Fibroblast of mammary gland (primary cell): ENCODE measurements around the gene FIGN.
A peak's percentile ranks its signal among the peaks of the same experiment; 100 is the strongest.

Experiments
- DNase-seq: peaks from one replicate; pipeline ENCODE4 v3.0.0-alpha.2; 2010; ENCODE audit warnings: low read depth
- H3K4me3 ChIP-seq: 2 replicates; pipeline ENCODE4 v1.5.1; 2011; ENCODE audit warnings: low read depth, mild to moderate bottlenecking, low read length, moderate library complexity; ENCODE audit not compliant: control insufficient read depth
- TF ChIP-seq, protein P1 (sequence below): conservative IDR thresholded peaks from 2 replicates; pipeline ENCODE4 v1.5.1; 2011; ENCODE audit warnings: low read depth, low read length, inconsistent platforms; ENCODE audit not compliant: control insufficient read depth, insufficient read depth

FIGN gene

GRCh38 chr2:163656622-163657280 is 79.1 kb downstream of the FIGN start:
- no peak for DNase-seq
- H3K4me3 ChIP-seq, result no peak overlapping the region
- TF ChIP-seq, protein P1, sequence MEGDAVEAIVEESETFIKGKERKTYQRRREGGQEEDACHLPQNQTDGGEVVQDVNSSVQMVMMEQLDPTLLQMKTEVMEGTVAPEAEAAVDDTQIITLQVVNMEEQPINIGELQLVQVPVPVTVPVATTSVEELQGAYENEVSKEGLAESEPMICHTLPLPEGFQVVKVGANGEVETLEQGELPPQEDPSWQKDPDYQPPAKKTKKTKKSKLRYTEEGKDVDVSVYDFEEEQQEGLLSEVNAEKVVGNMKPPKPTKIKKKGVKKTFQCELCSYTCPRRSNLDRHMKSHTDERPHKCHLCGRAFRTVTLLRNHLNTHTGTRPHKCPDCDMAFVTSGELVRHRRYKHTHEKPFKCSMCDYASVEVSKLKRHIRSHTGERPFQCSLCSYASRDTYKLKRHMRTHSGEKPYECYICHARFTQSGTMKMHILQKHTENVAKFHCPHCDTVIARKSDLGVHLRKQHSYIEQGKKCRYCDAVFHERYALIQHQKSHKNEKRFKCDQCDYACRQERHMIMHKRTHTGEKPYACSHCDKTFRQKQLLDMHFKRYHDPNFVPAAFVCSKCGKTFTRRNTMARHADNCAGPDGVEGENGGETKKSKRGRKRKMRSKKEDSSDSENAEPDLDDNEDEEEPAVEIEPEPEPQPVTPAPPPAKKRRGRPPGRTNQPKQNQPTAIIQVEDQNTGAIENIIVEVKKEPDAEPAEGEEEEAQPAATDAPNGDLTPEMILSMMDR, result no peak

GRCh38 chr2:163655667-163656066 is 80.1 kb downstream of the FIGN start:
- DNase-seq, result no peak
- TF ChIP-seq, protein P1, result no peak
- H3K4me3 ChIP-seq, result no peak overlapping the region

DNA sequence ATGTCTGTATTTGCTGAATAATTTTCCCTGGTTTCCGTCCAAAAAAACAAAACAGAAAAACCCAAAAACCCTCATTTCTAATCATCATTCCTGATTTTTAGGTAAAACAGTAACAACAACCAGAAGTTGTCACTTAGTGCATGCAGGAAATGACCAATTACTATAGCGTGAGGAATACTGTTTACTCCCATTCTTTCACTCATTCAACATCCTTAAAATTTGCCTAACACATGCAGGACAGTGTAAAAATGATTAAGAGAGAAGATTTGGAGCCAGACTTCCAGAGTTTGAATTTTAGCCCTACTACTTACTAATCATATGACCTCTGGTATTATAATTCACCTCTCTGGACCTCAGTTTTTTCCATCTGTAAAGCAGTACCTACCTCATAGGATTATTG is 83.1 kb downstream of the FIGN start:
- no peak for DNase-seq
- TF ChIP-seq, protein P1, result no peak
- no peak overlapping the region for H3K4me3 ChIP-seq

DNA sequence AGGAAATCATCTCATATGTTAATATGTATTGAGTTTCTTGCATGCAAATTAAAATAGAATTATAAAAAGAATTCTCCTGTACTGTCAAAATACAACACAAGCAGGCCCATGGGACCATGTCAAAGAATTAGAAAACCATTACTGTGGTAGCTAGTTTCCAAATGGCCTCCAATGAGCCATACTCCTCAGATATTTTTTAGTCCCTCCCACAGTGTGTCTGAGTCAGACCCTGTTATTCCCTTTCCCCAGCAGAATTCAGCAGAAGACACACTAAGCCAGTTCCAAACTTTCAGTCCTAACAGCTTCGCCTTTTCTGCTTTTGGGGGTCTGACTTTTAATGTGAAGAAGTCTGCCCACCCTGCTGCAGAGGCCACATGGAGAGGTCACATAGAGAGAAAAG is 86.7 kb downstream of the FIGN start:
- DNase-seq, result peak; percentile 43
- H3K4me3 ChIP-seq, result no peak overlapping the region
- TF ChIP-seq, protein P1, result no peak

DNA sequence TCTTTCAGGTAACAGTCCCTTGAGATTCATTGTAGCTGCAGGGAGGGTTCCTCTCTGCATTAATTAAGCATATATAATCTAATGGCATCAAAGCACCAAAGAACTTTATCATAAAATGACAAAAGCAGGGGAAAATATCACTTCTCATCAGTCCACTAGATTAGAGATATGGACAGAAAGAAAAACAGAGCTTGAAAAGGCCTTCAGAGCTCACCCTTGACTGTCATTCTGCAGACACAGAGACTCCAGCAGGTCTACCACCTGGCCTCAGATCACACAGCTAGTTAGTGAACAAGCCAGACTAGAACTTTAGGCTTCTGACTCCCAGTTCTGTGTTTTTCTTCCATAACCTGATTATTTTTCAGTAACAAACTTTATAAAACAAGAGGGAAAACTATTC is 88.5 kb downstream of the FIGN start:
- TF ChIP-seq, protein P1, result no peak
- no peak overlapping the region for H3K4me3 ChIP-seq
- DNase-seq, result no peak

DNA sequence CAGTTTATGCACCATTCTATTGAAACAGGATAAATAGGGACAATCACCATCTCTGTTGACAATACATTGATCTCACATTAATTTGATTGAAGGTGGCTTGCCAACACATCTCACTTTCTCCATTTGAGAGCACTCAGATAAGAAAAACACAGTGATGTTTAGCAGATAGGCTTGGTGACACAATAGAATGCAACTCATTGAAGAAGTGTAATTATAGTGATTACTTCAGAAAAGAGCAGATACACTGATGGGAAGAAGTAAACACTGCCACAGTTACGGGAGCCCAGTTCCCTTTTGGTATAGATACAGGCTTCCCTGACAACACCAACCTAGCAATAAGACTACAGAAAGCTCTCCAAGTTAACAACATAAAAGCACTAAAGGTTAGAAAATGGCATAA is 89.1 kb downstream of the FIGN start:
- no peak overlapping the region for H3K4me3 ChIP-seq
- TF ChIP-seq, protein P1, result no peak
- DNase-seq, result no peak

- H3K4me3 ChIP-seq, result no peak overlapping the region
- TF ChIP-seq, protein P1, result peak; percentile 18
- DNase-seq, result no peak
Measured at GRCh38 chr2:163644238-163644637, 91.6 kb downstream of the FIGN start.
